SK-N-MC (cell line): Measurements from ENCODE around the gene COTL1.

Source experiments
- EZH2 ChIP-seq: fragments of 200-600 bp; sonication (generic); IDR thresholded peaks from one replicate; pipeline ENCODE4 v1.6.1; 2017; ENCODE audit warnings: antibody characterized with exemption
- POLR2AphosphoS5 ChIP-seq: IDR thresholded peaks from 2 replicates; pipeline ENCODE4 v1.6.1; 2012; ENCODE audit warnings: mild to moderate bottlenecking, low read depth, low read length, borderline replicate concordance

DNA sequence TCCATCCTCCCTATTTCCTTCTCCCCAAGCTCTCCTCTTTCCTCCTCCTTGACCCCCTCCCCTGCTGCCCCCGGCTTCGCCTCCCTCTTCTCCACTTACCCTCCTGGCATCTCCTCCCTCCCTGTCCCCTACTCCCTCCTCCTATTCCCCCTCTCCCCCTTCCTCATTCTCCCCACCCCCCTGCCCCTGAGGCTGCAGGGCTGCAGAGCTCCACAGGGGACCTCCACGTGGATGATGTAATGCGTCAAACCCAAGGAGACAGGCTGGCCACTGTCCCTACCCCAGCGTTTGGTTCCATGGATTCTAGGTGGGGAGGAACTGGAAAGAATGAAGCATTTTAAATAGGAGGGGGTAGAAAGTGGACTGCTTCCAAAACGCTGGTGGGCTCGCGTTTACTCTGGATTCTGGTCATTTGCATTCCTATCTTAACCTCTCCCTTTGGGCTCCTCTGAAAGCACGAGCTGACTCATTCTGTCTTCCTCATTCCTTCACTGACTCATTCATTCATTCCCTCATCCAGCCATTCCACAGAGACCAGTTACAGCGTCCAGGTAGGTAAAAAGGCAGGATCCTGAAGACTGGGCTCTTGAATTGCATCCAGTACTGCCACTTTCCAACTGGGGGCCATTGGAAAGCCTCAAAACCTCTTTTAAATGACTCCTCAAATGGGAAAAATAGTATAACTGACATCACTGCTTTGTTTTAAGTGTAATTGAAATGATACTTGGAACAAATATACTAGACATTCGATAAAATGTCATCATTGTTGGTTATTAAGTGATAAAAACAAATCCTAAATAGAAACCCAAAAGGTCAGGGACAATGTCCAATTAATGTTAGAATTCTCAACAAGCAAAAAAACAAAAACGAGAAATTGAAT, 943 bp upstream of the COTL1 start:
- TF ChIP-seq EZH2, result no peak
- no peak for TF ChIP-seq POLR2AphosphoS5
